Adrenal gland (tissue), 12 donors: ENCODE measurements around the gene CIP2A. TPM values are rescaled to one million over a fixed set of nuclear protein-coding genes. Genes with fewer than 3 reads are reported as not detected.
A peak's percentile ranks its signal among the peaks of the same experiment; 100 is the strongest.

ENCODE experiments used
- DNase-seq, 7 donors: peaks; one replicate each; pipeline ENCODE4 v3.0.0-alpha.2; 2019 to 2020
- H3K27ac ChIP-seq, 5 donors: fragments of 200-600 bp; sonication (generic) in 4 of 5; 1 replicate in 3 of 5; 2 replicates in 2 of 5; pipeline versions ENCODE4 v1.5.1 to v1.8.0; 2016 to 2020; ENCODE audit warnings: mild to moderate bottlenecking in 1 of 5
- H3K27me3 ChIP-seq: fragments of 200-600 bp; 2 replicates; pipeline ENCODE4 v1.8.0; 2021
- H3K36me3 ChIP-seq, 2 donors: fragments of 200-600 bp; replicated peaks in 1 of 2; 1 replicate in 1 of 2; 2 replicates in 1 of 2; pipeline versions ENCODE4 v1.5.1 to v1.8.0; 2018 to 2022
- H3K4me1 ChIP-seq, 2 donors: fragments of 200-600 bp; replicated peaks in 1 of 2; 1 replicate in 1 of 2; 2 replicates in 1 of 2; pipeline versions ENCODE4 v1.5.1 to v1.8.0; 2018 to 2021
- H3K4me3 ChIP-seq, 4 donors: fragments of 200-600 bp; sonication (generic) in 3 of 4; one replicate each; pipeline ENCODE4 v1.5.1; 2016 to 2018
- H3K9me3 ChIP-seq, 3 donors: fragments of 200-600 bp; sonication (generic) in 1 of 3; replicated peaks in 1 of 3; 1 replicate in 2 of 3; 2 replicates in 1 of 3; pipeline versions ENCODE4 v1.5.1 to v1.8.0; 2016 to 2021
- CTCF ChIP-seq, 6 experiments: fragments of 450-650 bp in 4 of 6; fragments of 200-600 bp in 2 of 6; sonication (generic) in 1 of 6; IDR thresholded peaks; 1 replicate in 5 of 6; 2 replicates in 1 of 6; pipeline versions ENCODE4 v1.5.1 to v1.8.0; 2016 to 2021; ENCODE audit warnings: antibody characterized with exemption in 6 of 6, mild to moderate bottlenecking in 2 of 6, moderate library complexity in 1 of 6
- POLR2A ChIP-seq, 2 donors: fragments of 450-650 bp; IDR thresholded peaks; one replicate each; pipeline ENCODE4 v1.6.1; 2017; ENCODE audit warnings: antibody characterized with exemption in 2 of 2, mild to moderate bottlenecking in 2 of 2, moderate library complexity in 1 of 2
- WGBS, 4 donors: extraction: QIAGEN DNeasy Blood & Tissue Kit in 2 of 4; methylation state at CpG; one replicate each; pipeline versions ENCODE4 v1.1.5 to v1.1.7; 2013 to 2017; 5-methylcytosine and 5-hydroxymethylcytosine counted together
- intact Hi-C, 2 donors: fragments of 100-400 bp; cut with DNase I; formaldehyde crosslinking; loops; one replicate each; pipeline versions ENCODE4 v1.14.1 to v1.15.0; 2022 to 2023
- polyA plus RNA-seq, 3 donors: library from polyadenylated mRNA; stranded (reverse); fragments of 200-250 nt in 2 of 3; fragments of 350-450 nt in 1 of 3; fragmentation: Illumina TruSeq in 1 of 3; extraction: RNeasy Lipid Tissue Mini Kit (QIAGEN cat#74804) in 1 of 3; gene quantifications; one replicate each; pipeline ENCODE4 v1.2.3, GENCODE V29; 2013 to 2014
- total RNA-seq, 9 donors: library from RNA; depleted of rRNA in 4 of 9; stranded (reverse); fragments of >200 nt in 4 of 9; fragments of 120-200 nt in 1 of 9; fragmentation: NEBNext Ultra II Directional in 1 of 9; extraction: Animal tissue kit (Norgen Biotek cat#: 25700) in 1 of 9; gene quantifications; one replicate each; pipeline versions ENCODE4 v1.1.0 to v1.2.4, GENCODE V29; 2013 to 2023
- donor health status: healthy with polysubstance abuse.
- donor health status: Bipolar disorder and iron deficiency.
- donor health status: DM: yes; HTN: yes; CAD: no.
- donor health status: DM: no; HTN: no; CAD: no.
- donor health status: DM: no; HTN: no; CAD: no.
- donor health status: DM: yes; HTN: yes; CAD: no.

Gene CIP2A
- total and polyA plus RNA-seq, 12 donors = 0.97 to 16.6 (median 3.3) TPM

GRCh38 chr3:108555966-108556581 is 33.2 kb downstream of the CIP2A start:
- H3K4me1 ChIP-seq = no peaks in the 10 kb centered on the region
- H3K36me3 ChIP-seq = no peaks in the 10 kb centered on the region
- 76 to 88% (median 86%) methylated on average over 2 of the region's 2 CpGs for WGBS, 4 donors
- no peak for DNase-seq
- H3K9me3 ChIP-seq = peaks cover 0 to 5% (median 0%) of the 10 kb centered on the region in 3 donors
- intact Hi-C loops = no loop called here
- no peaks in the 10 kb centered on the region for H3K27me3 ChIP-seq
- H3K27ac ChIP-seq = no peak overlapping the region
- no peak for TF ChIP-seq CTCF (IDR thresholded peaks at IDR 0.05)
- TF ChIP-seq POLR2A (IDR thresholded peaks at IDR 0.05) = no peak
- no peak overlapping the region for H3K4me3 ChIP-seq

- intact Hi-C loops = no loop called here
- Histone ChIP-seq H3K27ac (no peak overlapping the region), H3K27me3 (no peaks in the 10 kb centered on the region), H3K9me3 (peaks cover 0 to 5% (median 0%) of the 10 kb centered on the region in 3 donors), H3K36me3 (no peaks in the 10 kb centered on the region), H3K4me3 (no peak overlapping the region), H3K4me1 (peaks cover 0 to 2% of the 10 kb centered on the region in 2 donors)
- no peak for TF ChIP-seq CTCF (IDR thresholded peaks at IDR 0.05)
- no peak for TF ChIP-seq POLR2A (IDR thresholded peaks at IDR 0.05)
- 76 to 85% (median 80%) methylated on average over 3 of the region's 3 CpGs for WGBS, 4 donors
- no peak for DNase-seq
Observed at GRCh38 chr3:108554913-108555571, 34.2 kb downstream of the CIP2A start.

- no peaks in the 10 kb centered on the region for H3K27me3 ChIP-seq
- H3K27ac ChIP-seq = no peak overlapping the region
- intact Hi-C loops = no loop called here
- no peak for TF ChIP-seq CTCF (IDR thresholded peaks at IDR 0.05)
- no peak for TF ChIP-seq POLR2A (IDR thresholded peaks at IDR 0.05)
- peaks cover 0 to 5% (median 0%) of the 10 kb centered on the region in 3 donors for H3K9me3 ChIP-seq
- H3K36me3 ChIP-seq = no peaks in the 10 kb centered on the region
- DNase-seq = no peak
- no peak overlapping the region for H3K4me3 ChIP-seq
- peaks cover 0 to 3% of the 10 kb centered on the region in 2 donors for H3K4me1 ChIP-seq
Observed at GRCh38 chr3:108554229-108554628, 35.0 kb downstream of the CIP2A start.

GRCh38 chr3:108552267-108553159 is 36.7 kb downstream of the CIP2A start:
- no peak overlapping the region for H3K27ac ChIP-seq
- WGBS, 4 donors = 27 to 45% (median 39%) methylated on average over 4 of the region's 4 CpGs
- peaks cover 0 to 3% of the 10 kb centered on the region in 2 donors for H3K4me1 ChIP-seq
- no peak for TF ChIP-seq POLR2A (IDR thresholded peaks at IDR 0.05)
- peak; percentile 33 to 71 (median 56) for TF ChIP-seq CTCF (IDR thresholded peaks at IDR 0.05)
- intact Hi-C loops = loop anchor here (2.0 kb wide), 2 partner anchors 62 to 64 kb away; no protein-coding TSS in a partner anchor
- no peaks in the 10 kb centered on the region for H3K27me3 ChIP-seq
- no peaks in the 10 kb centered on the region for H3K36me3 ChIP-seq
- H3K9me3 ChIP-seq = no peaks in the 10 kb centered on the region
- H3K4me3 ChIP-seq = no peak overlapping the region
- peak in 1 of 7 donors; percentile 24 for DNase-seq
